Mesendoderm (in vitro differentiated cells): ENCODE measurements around the gene TRIM8.
A peak's percentile ranks its signal among the peaks of the same experiment; 100 is the strongest.
"Not testable (repeated sequence)": the region's sequence is repeated elsewhere in the genome, so short reads cannot be mapped to it uniquely, and the experiment has no call there.

Experiments
- DNase-seq: peaks from one replicate; pipeline ENCODE4 v3.0.0; 2013
- H2AK5ac ChIP-seq: 2 replicates; pipeline ENCODE4 v1.6.1; 2013; ENCODE audit warnings: low read length, inconsistent platforms
- H2BK120ac ChIP-seq: 2 replicates; pipeline ENCODE4 v1.6.1; 2013; ENCODE audit warnings: low read depth, mild to moderate bottlenecking, low read length, moderate library complexity, mixed read lengths
- H2BK15ac ChIP-seq: replicated peaks from 2 replicates; pipeline ENCODE4 v1.6.1; 2013; ENCODE audit warnings: low read depth, mild to moderate bottlenecking, moderate library complexity
- H2BK5ac ChIP-seq: 2 replicates; pipeline ENCODE4 v1.6.1; 2013; ENCODE audit warnings: low read length, inconsistent platforms
- H3K18ac ChIP-seq: 2 replicates; pipeline ENCODE4 v1.6.1; 2013; ENCODE audit warnings: mild to moderate bottlenecking, low read length, mixed read lengths
- H3K23ac ChIP-seq: one replicate; pipeline ENCODE4 v1.6.1; 2013; ENCODE audit warnings: low read length
- H3K27ac ChIP-seq: 2 replicates; pipeline ENCODE4 v1.5.1; 2013; ENCODE audit warnings: low read depth, mild to moderate bottlenecking, inconsistent platforms, low read length, moderate library complexity
- H3K27me3 ChIP-seq: 2 replicates; pipeline ENCODE4 v1.6.1; 2013; ENCODE audit warnings: low read length, control low read depth, mild to moderate bottlenecking, inconsistent platforms; ENCODE audit not compliant: insufficient read depth, poor library complexity
- H3K36me3 ChIP-seq: 2 replicates; pipeline ENCODE4 v1.6.1; 2013; ENCODE audit warnings: low read length, inconsistent platforms; ENCODE audit not compliant: control insufficient read depth, insufficient read depth
- H3K4ac ChIP-seq: one replicate; pipeline ENCODE4 v1.6.1; 2013; ENCODE audit warnings: low read depth, mild to moderate bottlenecking, low read length, moderate library complexity
- H3K4me1 ChIP-seq: 2 replicates; pipeline ENCODE4 v1.6.1; 2013; ENCODE audit warnings: low read depth, low read length, inconsistent platforms; ENCODE audit not compliant: control insufficient read depth
- H3K4me2 ChIP-seq: 2 replicates; pipeline ENCODE4 v1.6.1; 2013; ENCODE audit warnings: low read length
- H3K4me3 ChIP-seq: 2 replicates; pipeline ENCODE4 v1.5.1; 2013; ENCODE audit warnings: mild to moderate bottlenecking, low read length
- H3K56ac ChIP-seq: one replicate; pipeline ENCODE4 v1.6.1; 2013; ENCODE audit warnings: low read length
- H3K79me1 ChIP-seq: 2 replicates; pipeline ENCODE4 v1.6.1; 2013; ENCODE audit warnings: low read length, inconsistent platforms
- H3K79me2 ChIP-seq: 2 replicates; pipeline ENCODE4 v1.6.1; 2013; ENCODE audit warnings: mild to moderate bottlenecking, low read length; ENCODE audit not compliant: control insufficient read depth, insufficient read depth
- H3K9ac ChIP-seq: 2 replicates; pipeline ENCODE4 v1.6.1; 2013; ENCODE audit warnings: low read length, inconsistent platforms
- H4K5ac ChIP-seq: one replicate; pipeline ENCODE4 v1.6.1; 2013; ENCODE audit warnings: low read length
- H4K8ac ChIP-seq: one replicate; pipeline ENCODE4 v1.6.1; 2013; ENCODE audit warnings: low read depth, mild to moderate bottlenecking, control low read depth, low read length, moderate library complexity
- WGBS: extraction: QIAGEN DNeasy Blood & Tissue Kit; methylation state at CpG from one replicate; pipeline ENCODE4 v1.1.7; 2013; ENCODE audit warnings: low lambda C conversion rate, missing lambda C conversion rate; ENCODE audit not compliant: insufficient coverage; ENCODE audit errors: extremely low coverage; 5-methylcytosine and 5-hydroxymethylcytosine counted together

TRIM8 gene

GRCh38 chr10:102661658-102662028 lies 17.4 kb downstream of the TRIM8 start:
- no peak for DNase-seq
- WGBS: no CpG with 5 or more reads among the region's 6 CpGs

GRCh38 chr10:102665904-102666509 lies 21.7 kb downstream of the TRIM8 start:
- Histone ChIP-seq H2BK5ac (no peak overlapping the region), H3K27me3 (no peaks in the 10 kb centered on the region), H4K8ac (no peak overlapping the region), H2AK5ac (no peak overlapping the region), H4K5ac (no peak overlapping the region), H3K23ac (no peak overlapping the region), H3K9ac (no peak overlapping the region), H3K56ac (no peak overlapping the region), H2BK120ac (no peak overlapping the region), H3K4ac (no peak overlapping the region), H3K4me3 (no peak overlapping the region), H3K27ac (no peak overlapping the region), H3K4me2 (no peak overlapping the region), H3K79me2 (no peaks in the 10 kb centered on the region), H3K18ac (no peak overlapping the region), H3K36me3 (no peaks in the 10 kb centered on the region), H2BK15ac (no peak overlapping the region), H3K79me1 (no peaks in the 10 kb centered on the region), H3K4me1 (peaks cover 4% of the 10 kb centered on the region)
- no peak for DNase-seq
- no CpG with 5 or more reads among the region's 9 CpGs for WGBS

More at GRCh38 chr10:102661658-102662028, 17.4 kb downstream of the TRIM8 start:
- H3K4me2 ChIP-seq: no peak overlapping the region
- no peak overlapping the region for H4K8ac ChIP-seq
- H3K79me1 ChIP-seq: no peaks in the 10 kb centered on the region
- H4K5ac ChIP-seq: no peak overlapping the region
- no peak overlapping the region for H2BK5ac ChIP-seq
- H3K9ac ChIP-seq: no peak overlapping the region
- no peaks in the 10 kb centered on the region for H3K36me3 ChIP-seq
- no peak overlapping the region for H2BK15ac ChIP-seq
- H3K4ac ChIP-seq: no peak overlapping the region
- no peaks in the 10 kb centered on the region for H3K79me2 ChIP-seq
- H3K27me3 ChIP-seq: no peaks in the 10 kb centered on the region
- H3K23ac ChIP-seq: no peak overlapping the region
- no peak overlapping the region for H3K18ac ChIP-seq
- H3K27ac ChIP-seq: no peak overlapping the region
- H3K4me3 ChIP-seq: no peak overlapping the region
- H2BK120ac ChIP-seq: no peak overlapping the region
- H3K56ac ChIP-seq: no peak overlapping the region
- H3K4me1 ChIP-seq: no peaks in the 10 kb centered on the region
- H2AK5ac ChIP-seq: no peak overlapping the region

GRCh38 chr10:102667411-102667810 lies 23.1 kb downstream of the TRIM8 start:
- not testable (repeated sequence) for DNase-seq, H3K79me2 ChIP-seq, H4K8ac ChIP-seq, H3K23ac ChIP-seq, H3K36me3 ChIP-seq, H4K5ac ChIP-seq, H3K4ac ChIP-seq, H2AK5ac ChIP-seq, H3K56ac ChIP-seq, H3K27me3 ChIP-seq, H3K9ac ChIP-seq, H3K27ac ChIP-seq, H3K4me1 ChIP-seq, H3K79me1 ChIP-seq, H3K18ac ChIP-seq, H2BK15ac ChIP-seq, H2BK120ac ChIP-seq, H3K4me2 ChIP-seq, H2BK5ac ChIP-seq, H3K4me3 ChIP-seq
- WGBS: no CpG with 5 or more reads among the region's 4 CpGs

GRCh38 chr10:102668326-102669107 lies 24.2 kb downstream of the TRIM8 start:
- Histone ChIP-seq H3K4me2 (no peak overlapping the region), H2BK120ac (no peak overlapping the region), H3K79me1 (no peaks in the 10 kb centered on the region), H3K27me3 (no peaks in the 10 kb centered on the region), H2AK5ac (no peak overlapping the region), H4K5ac (no peak overlapping the region), H4K8ac (no peak overlapping the region), H2BK5ac (no peak overlapping the region), H3K23ac (peak overlapping the region; percentile 7), H3K4ac (no peak overlapping the region), H2BK15ac (no peak overlapping the region), H3K27ac (no peak overlapping the region), H3K18ac (no peak overlapping the region), H3K4me3 (no peak overlapping the region), H3K79me2 (no peaks in the 10 kb centered on the region), H3K56ac (no peak overlapping the region), H3K4me1 (peaks cover 4% of the 10 kb centered on the region), H3K36me3 (no peaks in the 10 kb centered on the region), H3K9ac (no peak overlapping the region)
- no peak for DNase-seq
- no CpG with 5 or more reads among the region's 10 CpGs for WGBS

- H3K4me1 ChIP-seq: peaks cover 9% of the 10 kb centered on the region
- H3K79me1 ChIP-seq: no peaks in the 10 kb centered on the region
- no peak overlapping the region for H3K4ac ChIP-seq
- H3K18ac ChIP-seq: no peak overlapping the region
- H3K27ac ChIP-seq: no peak overlapping the region
- H3K4me2 ChIP-seq: no peak overlapping the region
- H3K9ac ChIP-seq: no peak overlapping the region
- WGBS: no CpG with 5 or more reads among the region's 7 CpGs
- peak; percentile 47 for DNase-seq
- no peak overlapping the region for H2AK5ac ChIP-seq
- peak overlapping the region; percentile 42 for H3K56ac ChIP-seq
- no peak overlapping the region for H4K5ac ChIP-seq
- H4K8ac ChIP-seq: no peak overlapping the region
- H2BK5ac ChIP-seq: no peak overlapping the region
- H3K4me3 ChIP-seq: no peak overlapping the region
- peak overlapping the region; percentile 7 for H3K23ac ChIP-seq
- H2BK15ac ChIP-seq: no peak overlapping the region
- H3K27me3 ChIP-seq: no peaks in the 10 kb centered on the region
- no peaks in the 10 kb centered on the region for H3K36me3 ChIP-seq
- H3K79me2 ChIP-seq: no peaks in the 10 kb centered on the region
- no peak overlapping the region for H2BK120ac ChIP-seq
Observed at GRCh38 chr10:102669206-102670064, 25.2 kb downstream of the TRIM8 start.
